Stomach (tissue), 9 donors: ENCODE data around the gene CREB1. TPM values are rescaled to one million over a fixed set of nuclear protein-coding genes. Genes with fewer than 3 reads are reported as not detected.

ENCODE experiments used
- DNase-seq, 2 donors: peaks; one replicate each; pipeline versions ENCODE4 v3.0.0 to v3.0.0-alpha.2; 2013 to 2019
- H3K27ac ChIP-seq, 5 donors: fragments of 200-600 bp in 4 of 5; sonication (generic) in 4 of 5; one replicate each; pipeline ENCODE4 v1.5.1; 2013 to 2019; ENCODE audit warnings: mild to moderate bottlenecking in 1 of 5, moderate library complexity in 1 of 5
- H3K27me3 ChIP-seq, 3 donors: fragments of 200-600 bp; sonication (generic); one replicate each; pipeline ENCODE4 v1.5.1; 2017 to 2019; ENCODE audit warnings: mixed run types in 1 of 3
- H3K36me3 ChIP-seq, 4 donors: fragments of 200-600 bp; sonication (generic); 1 replicate in 3 of 4; 2 replicates in 1 of 4; pipeline ENCODE4 v1.5.1; 2016 to 2019
- H3K4me1 ChIP-seq, 4 donors: fragments of 200-600 bp; sonication (generic); one replicate each; pipeline ENCODE4 v1.5.1; 2016 to 2019
- H3K4me3 ChIP-seq, 4 donors: fragments of 200-600 bp; sonication (generic) in 3 of 4; one replicate each; pipeline ENCODE4 v1.5.1; 2016 to 2019; ENCODE audit warnings: mild to moderate bottlenecking in 1 of 4
- H3K9me3 ChIP-seq, 4 donors: fragments of 200-600 bp; sonication (generic); one replicate each; pipeline ENCODE4 v1.5.1; 2016 to 2019
- EP300 ChIP-seq: sonication (generic); formaldehyde crosslinking; IDR thresholded peaks from one replicate; pipeline ENCODE4 v1.6.1; 2017; ENCODE audit warnings: antibody characterized with exemption
- POLR2A ChIP-seq, 4 donors: fragments of 450-650 bp; IDR thresholded peaks; one replicate each; pipeline ENCODE4 v1.6.1; 2016; ENCODE audit warnings: antibody characterized with exemption in 4 of 4, control low read depth in 2 of 4, mild to moderate bottlenecking in 1 of 4, moderate library complexity in 1 of 4
- POLR2AphosphoS5 ChIP-seq, 3 donors: sonication (generic); formaldehyde crosslinking; IDR thresholded peaks; one replicate each; pipeline ENCODE4 v1.6.1; 2016; ENCODE audit warnings: antibody characterized with exemption in 3 of 3
- WGBS, 5 donors: extraction: QIAGEN DNeasy Blood & Tissue Kit in 3 of 5; methylation state at CpG; one replicate each; pipeline versions ENCODE4 v1.1.5 to v1.1.7; 2013 to 2018; 5-methylcytosine and 5-hydroxymethylcytosine counted together
- intact Hi-C: fragments of 100-400 bp; cut with DNase I; formaldehyde crosslinking; loops from one replicate; pipeline ENCODE4 v1.15.1; 2023; ENCODE audit warnings: low total_unique reads
- polyA plus RNA-seq, 3 donors: library from polyadenylated mRNA; stranded (reverse); fragments of 200-250 nt; gene quantifications; one replicate each; pipeline ENCODE4 v1.2.3, GENCODE V29; 2013
- total RNA-seq, 5 donors: library from RNA; depleted of rRNA; stranded (reverse); fragments of >200 nt; gene quantifications; one replicate each; pipeline versions ENCODE4 v1.1.0 to v1.2.3, GENCODE V29; 2014 to 2016
- TF ChIP-seq, protein P1 (sequence below), 7 experiments: fragments of 450-650 bp in 4 of 7; fragments of 200-600 bp in 3 of 7; sonication (generic) in 3 of 7; IDR thresholded peaks; one replicate each; pipeline ENCODE4 v1.5.1; 2016 to 2019; ENCODE audit warnings: antibody characterized with exemption in 7 of 7, control low read depth in 2 of 7, mild to moderate bottlenecking in 1 of 7
- donor health status: healthy with polysubstance abuse.
- donor health status: Bipolar disorder and iron deficiency.
- donor health status: healthy.

The CREB1 gene
- total and polyA plus RNA-seq, 8 donors, result 5.2 to 58.6 (median 16.3) TPM

DNA sequence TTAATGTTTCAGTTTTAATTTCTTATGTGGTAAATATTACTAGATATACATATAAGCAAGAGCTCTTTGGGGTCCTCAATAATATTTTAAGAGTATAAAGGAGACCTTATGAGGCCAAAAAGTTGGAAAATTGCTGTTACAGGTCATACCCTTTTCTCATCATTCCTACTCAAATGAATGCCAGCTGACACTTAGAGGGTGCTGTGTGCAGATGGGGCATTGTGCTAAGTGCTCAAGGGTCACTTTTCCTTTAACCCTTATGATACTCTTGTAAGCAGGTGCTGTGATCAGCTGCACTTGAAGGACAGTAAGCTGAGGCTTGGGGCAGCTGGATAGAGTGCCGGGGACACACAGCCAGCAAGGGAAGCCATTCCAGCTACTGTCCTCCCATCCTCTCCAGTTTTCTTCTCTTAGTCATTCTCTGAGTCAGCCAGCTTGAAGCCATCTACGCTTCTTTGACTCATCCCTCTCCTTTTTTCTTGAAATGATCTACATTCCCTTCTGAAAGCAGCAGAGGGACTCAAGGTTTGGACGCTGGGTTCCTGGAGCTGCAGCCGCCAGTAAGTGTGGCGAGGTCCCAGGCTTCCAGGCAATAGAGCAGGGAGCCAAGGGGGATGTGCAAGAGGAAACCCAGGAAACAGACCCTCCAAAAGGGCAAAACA is 42.0 kb upstream of the CREB1 start:
- 73 to 84% (median 77%) methylated on average over 5 of the region's 5 CpGs for WGBS, 5 donors
- Histone ChIP-seq H3K36me3 (no peaks in the 10 kb centered on the region), H3K9me3 (no peaks in the 10 kb centered on the region), H3K27me3 (no peaks in the 10 kb centered on the region), H3K27ac (no peak overlapping the region), H3K4me3 (no peak overlapping the region), H3K4me1 (no peaks in the 10 kb centered on the region)
- TF ChIP-seq, protein P1, sequence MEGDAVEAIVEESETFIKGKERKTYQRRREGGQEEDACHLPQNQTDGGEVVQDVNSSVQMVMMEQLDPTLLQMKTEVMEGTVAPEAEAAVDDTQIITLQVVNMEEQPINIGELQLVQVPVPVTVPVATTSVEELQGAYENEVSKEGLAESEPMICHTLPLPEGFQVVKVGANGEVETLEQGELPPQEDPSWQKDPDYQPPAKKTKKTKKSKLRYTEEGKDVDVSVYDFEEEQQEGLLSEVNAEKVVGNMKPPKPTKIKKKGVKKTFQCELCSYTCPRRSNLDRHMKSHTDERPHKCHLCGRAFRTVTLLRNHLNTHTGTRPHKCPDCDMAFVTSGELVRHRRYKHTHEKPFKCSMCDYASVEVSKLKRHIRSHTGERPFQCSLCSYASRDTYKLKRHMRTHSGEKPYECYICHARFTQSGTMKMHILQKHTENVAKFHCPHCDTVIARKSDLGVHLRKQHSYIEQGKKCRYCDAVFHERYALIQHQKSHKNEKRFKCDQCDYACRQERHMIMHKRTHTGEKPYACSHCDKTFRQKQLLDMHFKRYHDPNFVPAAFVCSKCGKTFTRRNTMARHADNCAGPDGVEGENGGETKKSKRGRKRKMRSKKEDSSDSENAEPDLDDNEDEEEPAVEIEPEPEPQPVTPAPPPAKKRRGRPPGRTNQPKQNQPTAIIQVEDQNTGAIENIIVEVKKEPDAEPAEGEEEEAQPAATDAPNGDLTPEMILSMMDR (IDR thresholded peaks at IDR 0.05), result no peak
- intact Hi-C loops, result no loop called here
- no peak for DNase-seq

DNA sequence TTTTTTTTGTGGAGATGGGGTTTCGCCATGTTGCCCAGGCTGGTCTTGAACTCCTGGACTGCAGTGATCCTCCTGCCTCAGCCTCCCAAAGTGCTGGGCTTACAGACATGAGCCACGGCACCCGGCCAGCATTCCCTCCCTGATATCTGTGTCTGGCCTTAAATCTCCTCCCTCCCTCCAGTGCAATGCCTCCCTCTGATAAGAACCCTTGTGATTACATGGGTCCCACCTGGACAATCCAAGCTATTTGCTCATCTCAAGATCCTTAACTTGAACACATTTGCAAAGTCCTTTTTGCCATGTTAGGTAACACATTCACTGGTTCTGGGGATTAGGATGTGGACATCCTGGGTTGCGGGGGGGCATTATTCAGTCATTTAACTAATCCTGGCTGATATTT is 40.5 kb upstream of the CREB1 start:
- Histone ChIP-seq H3K4me1 (no peaks in the 10 kb centered on the region), H3K27me3 (no peaks in the 10 kb centered on the region), H3K9me3 (no peaks in the 10 kb centered on the region), H3K4me3 (no peak overlapping the region), H3K36me3 (no peaks in the 10 kb centered on the region), H3K27ac (no peak overlapping the region)
- intact Hi-C loops, result no loop called here
- no peak for DNase-seq
- TF ChIP-seq POLR2AphosphoS5 (IDR thresholded peaks at IDR 0.05), result no peak
- TF ChIP-seq EP300, result no peak
- TF ChIP-seq POLR2A (IDR thresholded peaks at IDR 0.05), result no peak
- TF ChIP-seq, protein P1 (IDR thresholded peaks at IDR 0.05), result no peak
- 91 to 96% (median 94%) methylated on average over 4 of the region's 4 CpGs for WGBS, 5 donors

DNA sequence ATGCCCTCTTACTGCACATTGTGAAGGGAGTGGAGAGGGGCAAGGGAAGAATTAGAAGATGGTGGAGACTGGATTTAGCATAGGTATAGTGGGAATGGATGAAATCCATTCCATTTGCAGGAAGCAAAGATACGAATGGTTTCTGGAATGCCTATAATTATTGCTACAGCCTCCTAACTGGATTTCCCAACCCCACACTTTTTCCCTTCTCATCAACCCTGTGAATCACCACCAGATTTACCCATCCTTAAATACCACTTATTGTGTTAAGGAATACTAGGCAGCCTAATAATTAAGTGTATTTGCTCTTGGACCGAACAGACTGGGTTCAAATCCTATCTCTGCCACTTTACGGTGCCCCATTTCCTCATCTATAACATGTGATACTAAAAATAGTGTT is 39.3 kb upstream of the CREB1 start:
- DNase-seq, result no peak
- Histone ChIP-seq H3K36me3 (no peaks in the 10 kb centered on the region), H3K4me3 (no peak overlapping the region), H3K27ac (no peak overlapping the region), H3K27me3 (no peaks in the 10 kb centered on the region), H3K9me3 (no peaks in the 10 kb centered on the region), H3K4me1 (no peaks in the 10 kb centered on the region)
- TF ChIP-seq POLR2AphosphoS5 (IDR thresholded peaks at IDR 0.05) (no peak), POLR2A (IDR thresholded peaks at IDR 0.05) (no peak), EP300 (no peak)
- TF ChIP-seq, protein P1 (IDR thresholded peaks at IDR 0.05), result no peak
- intact Hi-C loops, result no loop called here
- 88 to 93% (median 90%) methylated on average over 3 of the region's 3 CpGs for WGBS, 5 donors

DNA sequence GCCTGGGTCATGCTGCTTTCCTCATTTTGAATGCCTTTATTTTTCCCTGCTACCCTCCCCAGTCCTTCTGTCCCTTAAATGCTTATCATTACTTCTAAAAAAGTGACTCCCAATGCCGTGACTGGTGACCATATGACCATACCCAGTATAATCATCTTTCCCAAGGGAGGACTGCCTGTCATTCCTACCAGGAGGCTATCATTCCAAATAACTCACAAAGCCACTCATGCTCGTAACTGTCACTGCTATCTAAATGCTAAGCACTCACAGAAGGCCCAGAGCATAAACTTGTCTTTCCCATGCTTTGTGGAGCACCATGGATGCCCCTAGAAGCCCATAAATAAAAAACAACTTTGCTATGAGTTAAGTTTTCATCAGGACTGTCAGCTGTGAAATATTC is 38.7 kb upstream of the CREB1 start:
- intact Hi-C loops, result no loop called here
- no peak overlapping the region for H3K27ac ChIP-seq
- no peaks in the 10 kb centered on the region for H3K36me3 ChIP-seq
- no peaks in the 10 kb centered on the region for H3K9me3 ChIP-seq
- H3K4me1 ChIP-seq, result no peaks in the 10 kb centered on the region
- no peak for DNase-seq
- no peak overlapping the region for H3K4me3 ChIP-seq
- no peaks in the 10 kb centered on the region for H3K27me3 ChIP-seq
- no peak for TF ChIP-seq POLR2A (IDR thresholded peaks at IDR 0.05)
- TF ChIP-seq, protein P1 (IDR thresholded peaks at IDR 0.05), result no peak
- TF ChIP-seq POLR2AphosphoS5 (IDR thresholded peaks at IDR 0.05), result no peak
- no peak for TF ChIP-seq EP300
- 72 to 88% (median 78%) methylated on average over 2 of the region's 2 CpGs for WGBS, 5 donors
